BE2C (cell line): ENCODE data around the gene COLEC11.
A peak's percentile ranks its signal among the peaks of the same experiment; 100 is the strongest.

Experiments
- DNase-seq: peaks from one replicate; pipeline ENCODE4 v3.0.0-alpha.2; 2020
- H3K27me3 ChIP-seq: fragments of 250-450 bp; sonication (Bioruptor Pico); 2 replicates; pipeline ENCODE4 v1.5.1; 2020; ENCODE audit warnings: mild to moderate bottlenecking
- H3K36me3 ChIP-seq: fragments of 250-450 bp; sonication (Bioruptor Pico); 2 replicates; pipeline ENCODE4 v1.5.1; 2020; ENCODE audit warnings: mild to moderate bottlenecking
- H3K4me1 ChIP-seq: fragments of 250-450 bp; sonication (Bioruptor Pico); 2 replicates; pipeline ENCODE4 v1.5.1; 2020
- H3K4me3 ChIP-seq: 2 replicates; pipeline ENCODE4 v1.5.1; 2011; ENCODE audit warnings: low read depth, low read length
- H3K9me3 ChIP-seq: fragments of 250-450 bp; sonication (Bioruptor Pico); 2 replicates; pipeline ENCODE4 v1.5.1; 2020
- TF ChIP-seq, protein P1 (sequence below): IDR thresholded peaks from 2 replicates; pipeline ENCODE4 v1.5.1; 2012; ENCODE audit warnings: mild to moderate bottlenecking, low read depth, low read length

The COLEC11 gene

DNA sequence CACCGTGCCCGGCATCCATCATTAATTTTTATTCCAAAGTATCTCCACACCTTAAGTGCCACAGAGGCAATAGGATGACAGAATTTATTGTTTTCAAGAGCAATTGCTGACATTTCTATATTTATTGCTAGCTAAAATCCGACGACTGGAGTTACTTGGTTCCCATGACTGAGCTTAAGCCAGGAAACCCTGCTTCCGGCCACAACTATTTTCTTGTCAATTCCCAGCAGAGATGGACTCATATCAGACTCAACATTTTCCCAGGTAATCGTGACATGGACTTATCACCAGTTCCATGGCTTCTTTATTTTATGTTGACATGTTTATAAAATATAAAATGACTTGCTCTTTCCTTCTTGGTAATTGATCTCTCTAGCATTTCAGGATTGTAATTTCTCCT, 87.9 kb downstream of the COLEC11 start:
- no peaks in the 10 kb centered on the region for H3K27me3 ChIP-seq
- no peak for DNase-seq
- H3K9me3 ChIP-seq: no peaks in the 10 kb centered on the region; the same call in 1 of the 2 replicates
- TF ChIP-seq, protein P1, sequence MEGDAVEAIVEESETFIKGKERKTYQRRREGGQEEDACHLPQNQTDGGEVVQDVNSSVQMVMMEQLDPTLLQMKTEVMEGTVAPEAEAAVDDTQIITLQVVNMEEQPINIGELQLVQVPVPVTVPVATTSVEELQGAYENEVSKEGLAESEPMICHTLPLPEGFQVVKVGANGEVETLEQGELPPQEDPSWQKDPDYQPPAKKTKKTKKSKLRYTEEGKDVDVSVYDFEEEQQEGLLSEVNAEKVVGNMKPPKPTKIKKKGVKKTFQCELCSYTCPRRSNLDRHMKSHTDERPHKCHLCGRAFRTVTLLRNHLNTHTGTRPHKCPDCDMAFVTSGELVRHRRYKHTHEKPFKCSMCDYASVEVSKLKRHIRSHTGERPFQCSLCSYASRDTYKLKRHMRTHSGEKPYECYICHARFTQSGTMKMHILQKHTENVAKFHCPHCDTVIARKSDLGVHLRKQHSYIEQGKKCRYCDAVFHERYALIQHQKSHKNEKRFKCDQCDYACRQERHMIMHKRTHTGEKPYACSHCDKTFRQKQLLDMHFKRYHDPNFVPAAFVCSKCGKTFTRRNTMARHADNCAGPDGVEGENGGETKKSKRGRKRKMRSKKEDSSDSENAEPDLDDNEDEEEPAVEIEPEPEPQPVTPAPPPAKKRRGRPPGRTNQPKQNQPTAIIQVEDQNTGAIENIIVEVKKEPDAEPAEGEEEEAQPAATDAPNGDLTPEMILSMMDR: no peak
- H3K4me3 ChIP-seq: no peak overlapping the region
- no peaks in the 10 kb centered on the region; the same call in 1 of the 2 replicates for H3K4me1 ChIP-seq
- H3K36me3 ChIP-seq: no peaks in the 10 kb centered on the region

DNA sequence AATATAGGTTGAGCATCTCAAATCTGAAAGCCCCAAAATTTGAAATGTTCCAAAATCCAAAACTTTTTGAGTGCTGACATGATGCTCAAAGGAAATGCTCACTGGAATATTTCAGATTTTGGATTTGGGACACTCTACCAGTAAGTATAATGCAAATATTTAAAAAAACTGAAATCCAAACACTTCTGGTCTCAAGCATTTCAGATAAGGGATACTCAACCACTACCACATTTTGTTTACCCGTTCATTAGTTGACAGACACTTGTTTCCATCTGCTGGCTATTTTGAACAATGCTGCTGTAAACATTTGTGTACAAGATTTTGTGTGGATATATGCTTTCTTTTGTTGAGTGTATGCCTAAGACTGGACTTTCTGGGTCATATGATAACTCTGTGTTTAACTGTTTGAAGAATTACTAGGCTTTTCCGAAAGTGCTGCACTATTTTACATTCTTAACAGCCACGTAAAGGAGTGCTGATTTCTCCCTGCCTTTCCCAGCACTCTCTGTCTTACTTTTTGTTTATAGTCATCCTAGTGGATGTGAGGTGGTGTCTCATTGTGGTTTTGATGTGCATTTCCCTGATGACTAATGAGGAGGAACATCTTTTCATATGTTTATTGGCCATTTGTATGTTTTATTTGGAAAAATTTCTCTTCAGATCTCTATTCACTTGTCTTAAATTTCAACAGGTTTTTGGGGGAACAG, 89.0 kb downstream of the COLEC11 start:
- Histone ChIP-seq H3K4me3 (no peak overlapping the region), H3K4me1 (no peaks in the 10 kb centered on the region; the same call in 1 of the 2 replicates), H3K9me3 (no peaks in the 10 kb centered on the region; the same call in 1 of the 2 replicates), H3K27me3 (no peaks in the 10 kb centered on the region), H3K36me3 (no peaks in the 10 kb centered on the region)
- TF ChIP-seq, protein P1: no peak
- no peak for DNase-seq

DNA sequence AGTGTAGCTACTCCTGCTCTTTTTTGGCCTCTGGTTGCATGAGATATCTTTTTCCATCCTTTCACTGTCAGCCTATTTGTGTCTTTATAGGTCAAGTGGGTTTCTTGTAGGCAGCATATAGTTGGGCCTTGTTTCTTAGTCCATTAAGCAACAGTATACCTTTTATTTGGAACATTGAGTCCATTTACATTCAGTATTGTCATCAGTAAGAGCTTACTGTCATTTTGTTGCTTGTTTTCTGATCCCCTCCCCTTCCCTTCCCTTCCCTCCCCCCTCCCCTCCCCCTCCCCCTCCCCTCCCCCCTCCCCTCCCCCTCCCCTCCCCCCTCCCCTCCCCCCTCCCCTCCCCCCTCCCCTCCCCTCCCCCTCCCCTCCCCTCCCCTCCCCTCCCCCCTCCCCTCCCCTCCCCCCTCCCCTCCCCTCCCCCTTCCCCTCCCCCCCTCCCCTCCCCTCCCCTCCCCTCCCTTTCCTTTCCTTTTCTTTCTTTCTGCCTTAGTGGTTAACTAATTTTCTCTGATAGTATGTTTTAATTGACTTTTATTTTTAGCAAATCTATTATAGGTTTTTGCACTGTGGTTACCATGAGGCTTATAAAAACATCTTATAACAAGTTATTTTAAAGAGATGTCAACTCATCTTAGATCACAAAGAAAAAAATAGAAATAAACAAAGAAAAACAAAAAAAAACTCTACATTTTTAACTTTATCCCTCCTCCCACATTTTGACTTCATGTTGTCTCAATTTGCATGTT, 95.3 kb downstream of the COLEC11 start:
- H3K9me3 ChIP-seq: no peaks in the 10 kb centered on the region; the same call in 1 of the 2 replicates
- no peaks in the 10 kb centered on the region for H3K36me3 ChIP-seq
- TF ChIP-seq, protein P1: no peak
- H3K27me3 ChIP-seq: no peaks in the 10 kb centered on the region
- no peaks in the 10 kb centered on the region for H3K4me1 ChIP-seq
- no peak overlapping the region for H3K4me3 ChIP-seq
- no peak for DNase-seq

DNA sequence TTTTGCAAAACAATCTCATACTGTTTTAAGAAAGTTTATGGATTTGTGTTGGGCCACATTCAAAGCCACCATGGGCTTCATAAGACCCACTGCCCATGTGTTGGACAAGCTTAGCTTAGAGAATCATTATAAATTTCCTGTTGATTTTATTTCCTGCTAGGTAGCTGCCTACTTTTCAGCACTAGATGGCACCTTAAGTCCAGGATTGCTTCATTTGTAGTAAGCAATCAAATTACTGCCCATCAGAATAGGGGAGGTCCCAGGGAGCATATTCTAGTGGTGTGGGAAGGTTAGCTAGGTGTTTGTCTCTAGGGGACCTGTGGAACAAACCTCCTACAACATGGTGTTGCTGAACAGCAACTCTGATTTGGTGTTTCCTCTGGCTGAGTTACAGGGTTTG, 97.5 kb downstream of the COLEC11 start:
- DNase-seq: no peak

More for the DNA sequence above, 97.5 kb downstream of the COLEC11 start:
- H3K36me3 ChIP-seq: no peaks in the 10 kb centered on the region
- H3K4me3 ChIP-seq: no peak overlapping the region
- H3K4me1 ChIP-seq: no peaks in the 10 kb centered on the region
- TF ChIP-seq, protein P1: peak; percentile 67
- no peaks in the 10 kb centered on the region; the same call in 1 of the 2 replicates for H3K9me3 ChIP-seq
- no peaks in the 10 kb centered on the region; the same call in 1 of the 2 replicates for H3K27me3 ChIP-seq
